GM04503 (cell line): ENCODE data around the gene TMEM30A.

Experiments
- DNase-seq: peaks from one replicate; pipeline ENCODE4 v3.0.0-alpha.2; 2012; ENCODE audit warnings: low read depth

TMEM30A gene

GRCh38 chr6:75291744-75292143, 7.2 kb upstream of the TMEM30A start:
- no peak for DNase-seq

DNA sequence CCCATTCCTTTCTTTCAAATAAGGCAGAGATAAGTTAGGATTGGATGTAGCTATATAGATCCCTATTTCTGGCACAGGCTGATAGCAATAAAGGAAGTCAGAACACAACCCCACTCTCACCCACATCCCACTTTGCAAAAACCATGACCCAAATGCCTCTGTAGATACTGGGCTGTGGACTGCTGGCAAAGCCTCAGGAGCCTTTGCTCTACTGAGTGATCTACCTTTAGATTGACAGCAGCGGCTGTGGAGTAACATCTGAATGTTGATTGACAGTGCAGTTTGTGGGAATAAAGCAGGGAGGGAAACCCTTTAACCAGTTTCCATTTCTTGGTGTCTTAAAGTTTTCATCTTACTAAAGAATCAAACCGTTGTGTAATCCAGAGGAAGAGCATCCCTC, 6.7 kb upstream of the TMEM30A start:
- no peak for DNase-seq

- DNase-seq, result no peak
These were observed 5.7 kb upstream of the TMEM30A start for GRCh38 chr6:75290136-75290945.

GRCh38 chr6:75288023-75288422, 3.4 kb upstream of the TMEM30A start:
- DNase-seq, result no peak

- DNase-seq, result no peak
These were observed 2.8 kb upstream of the TMEM30A start for GRCh38 chr6:75287424-75287823.

DNA sequence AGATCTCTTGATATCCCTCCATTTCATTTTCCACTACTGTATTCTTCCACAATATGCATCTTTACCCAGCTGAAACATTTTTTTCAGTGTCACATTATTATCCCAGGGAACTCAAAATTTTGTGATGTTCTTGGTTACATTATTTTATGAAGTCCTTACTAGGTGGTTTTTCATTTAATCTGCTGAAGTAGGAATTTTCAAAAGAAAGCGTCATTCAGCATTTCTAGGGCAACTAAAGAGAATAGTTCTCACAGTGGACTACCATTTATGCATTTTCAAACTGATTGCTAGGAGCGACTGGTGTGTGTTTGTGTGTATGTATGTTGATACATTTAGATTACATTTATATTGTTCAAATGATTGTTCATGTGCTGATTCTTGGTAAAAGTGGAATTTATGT, 2.4 kb upstream of the TMEM30A start:
- DNase-seq, result no peak

DNA sequence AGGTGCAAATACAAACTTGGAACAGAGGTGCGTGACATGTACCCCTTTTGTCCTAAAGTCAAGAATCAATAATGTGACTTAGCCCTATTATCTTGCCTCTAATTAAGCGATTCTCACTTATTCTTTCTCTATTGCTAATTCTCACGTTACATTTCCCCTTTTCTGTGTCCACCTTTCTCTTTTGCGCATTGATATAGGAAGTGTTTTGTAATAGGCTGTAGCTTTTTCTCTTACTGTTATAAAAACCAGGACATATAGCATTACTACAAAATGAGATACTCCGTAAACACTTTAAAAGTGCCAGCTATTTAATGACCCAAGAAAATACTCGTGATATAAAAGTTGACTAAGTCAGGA, 669 bp upstream of the TMEM30A start:
- DNase-seq, result no peak

DNA sequence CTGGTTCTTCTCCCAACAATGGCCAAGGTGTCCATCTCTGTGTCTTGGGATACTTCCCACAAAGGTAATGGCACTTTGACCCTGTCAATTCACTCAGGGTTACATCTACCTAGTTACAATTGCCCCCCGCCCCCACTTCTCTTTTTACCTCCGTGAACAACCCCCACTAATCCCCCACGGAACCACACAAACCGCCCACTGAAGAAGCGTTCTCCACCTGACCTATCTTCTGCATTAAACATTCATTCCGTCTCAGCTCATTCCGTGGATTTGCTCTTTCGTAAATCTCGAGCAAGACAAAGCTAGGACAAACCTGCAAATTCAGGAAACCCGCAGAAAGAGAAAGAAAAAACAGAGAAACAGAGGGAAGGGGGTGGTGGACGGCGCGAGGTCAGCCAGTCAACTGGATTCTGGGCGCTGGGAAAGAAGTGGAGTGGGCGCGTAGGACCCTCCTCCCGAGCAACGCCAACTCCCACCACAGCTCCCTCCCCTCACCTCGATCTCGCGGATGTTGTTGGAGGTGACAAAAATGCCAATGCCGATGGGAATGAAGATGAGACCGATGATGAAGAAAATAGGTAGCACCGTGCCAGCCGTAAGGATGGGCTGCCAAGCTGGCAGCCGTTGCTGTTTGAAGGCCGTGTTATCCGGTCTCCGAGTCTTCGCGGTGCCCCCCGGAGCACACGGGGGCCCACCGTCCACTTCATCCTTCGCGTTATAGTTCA, 523 bp downstream of the TMEM30A start:
- DNase-seq, result no peak

DNA sequence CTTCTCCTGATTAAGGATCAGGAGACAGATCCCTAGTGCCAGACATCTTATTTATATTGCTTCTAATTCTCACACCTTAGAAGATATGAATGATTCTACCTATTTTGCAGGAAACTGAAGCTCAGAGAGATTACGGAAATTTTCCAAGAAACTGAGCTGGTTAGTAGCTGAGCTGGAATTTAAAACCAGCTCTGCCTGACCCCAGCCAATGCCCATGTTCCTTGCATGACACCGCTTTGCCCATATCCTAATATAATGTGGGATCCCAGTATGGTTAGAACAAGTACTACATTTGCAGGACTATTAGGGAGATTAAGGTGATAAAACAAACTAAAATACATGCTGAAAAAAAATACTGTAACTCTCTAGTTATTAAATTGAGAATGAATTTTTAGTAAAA, 1.9 kb downstream of the TMEM30A start:
- DNase-seq, result no peak

- no peak for DNase-seq
These were observed 2.9 kb downstream of the TMEM30A start for GRCh38 chr6:75281653-75282052.

GRCh38 chr6:75280131-75280855, 4.3 kb downstream of the TMEM30A start:
- no peak for DNase-seq

DNA sequence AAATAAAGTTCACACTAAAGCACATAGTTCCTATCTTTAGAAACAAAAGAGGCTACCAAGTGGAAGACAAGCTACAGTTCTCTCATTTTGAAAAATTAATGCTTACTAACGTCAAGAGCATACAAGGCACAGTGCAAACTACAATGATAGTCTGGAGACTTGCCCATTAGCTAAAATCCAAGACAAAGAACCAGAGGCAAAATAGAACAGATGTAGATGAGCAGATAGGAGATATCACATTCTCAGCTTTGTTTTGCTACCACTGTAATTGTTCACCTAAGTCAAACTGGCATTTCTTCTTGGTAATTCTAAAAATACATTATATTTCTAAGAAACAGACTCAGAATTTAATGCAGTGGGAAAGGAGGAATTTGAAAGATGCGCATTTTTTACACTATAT, 5.2 kb downstream of the TMEM30A start:
- DNase-seq, result no peak

- DNase-seq, result no peak
These were observed 6.0 kb downstream of the TMEM30A start for GRCh38 chr6:75278474-75279077.

DNA sequence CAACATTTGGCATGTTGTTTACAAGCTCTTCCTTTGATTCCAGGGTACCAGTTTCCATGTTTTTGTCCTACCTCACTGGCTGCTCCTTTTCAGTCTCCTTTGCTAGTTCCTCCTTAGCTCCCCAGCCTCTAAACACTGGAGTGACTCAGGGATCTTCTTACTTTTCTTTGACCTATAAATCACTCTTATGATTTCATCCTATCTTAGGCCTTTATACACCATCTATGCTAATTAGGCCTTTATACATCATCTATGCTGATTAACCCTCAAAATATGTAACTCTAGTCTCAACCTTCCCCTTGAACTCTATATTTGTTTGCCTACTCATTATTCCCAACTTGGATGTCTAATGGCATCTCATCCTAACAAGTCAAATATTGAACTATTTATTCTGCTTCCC, 9.5 kb downstream of the TMEM30A start:
- DNase-seq, result peak; percentile 84

DNA sequence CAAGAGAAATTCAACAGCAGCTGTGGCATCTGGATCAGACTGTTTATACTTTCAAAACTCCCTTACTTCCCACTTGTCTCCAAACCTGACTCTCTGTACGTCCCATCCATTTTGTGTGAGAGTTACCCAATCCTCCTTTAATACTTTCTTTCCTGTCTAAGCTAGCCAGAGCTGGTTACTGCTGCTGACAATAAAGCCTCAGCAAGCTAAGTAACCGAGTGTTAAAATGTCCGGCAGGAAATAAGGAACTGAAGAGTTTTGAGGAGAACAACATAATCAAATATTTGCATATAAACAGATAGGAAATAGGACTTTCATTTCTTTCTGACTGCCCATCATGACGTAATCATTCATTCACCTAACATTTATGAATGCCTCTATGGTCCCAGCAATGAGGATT, 11.6 kb downstream of the TMEM30A start:
- DNase-seq, result no peak

- DNase-seq, result no peak
These were observed 12.3 kb downstream of the TMEM30A start for GRCh38 chr6:75272145-75272840.

DNA sequence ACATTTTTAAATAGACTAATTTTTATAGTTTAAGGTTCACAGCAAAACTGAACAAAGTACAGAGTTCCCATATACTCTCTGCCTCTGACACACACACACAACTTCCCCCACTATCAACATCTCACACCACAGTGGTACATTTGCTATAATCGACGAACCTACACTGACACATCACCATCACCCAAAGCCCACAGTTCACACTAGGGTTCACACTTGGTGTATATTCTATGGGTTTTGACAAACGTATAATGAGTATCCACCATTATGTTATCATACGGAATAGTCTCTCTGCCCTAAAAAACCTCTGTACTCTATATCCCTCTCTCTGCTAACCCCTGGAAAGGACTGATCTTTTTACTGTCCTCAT, 15.6 kb downstream of the TMEM30A start:
- DNase-seq, result no peak

DNA sequence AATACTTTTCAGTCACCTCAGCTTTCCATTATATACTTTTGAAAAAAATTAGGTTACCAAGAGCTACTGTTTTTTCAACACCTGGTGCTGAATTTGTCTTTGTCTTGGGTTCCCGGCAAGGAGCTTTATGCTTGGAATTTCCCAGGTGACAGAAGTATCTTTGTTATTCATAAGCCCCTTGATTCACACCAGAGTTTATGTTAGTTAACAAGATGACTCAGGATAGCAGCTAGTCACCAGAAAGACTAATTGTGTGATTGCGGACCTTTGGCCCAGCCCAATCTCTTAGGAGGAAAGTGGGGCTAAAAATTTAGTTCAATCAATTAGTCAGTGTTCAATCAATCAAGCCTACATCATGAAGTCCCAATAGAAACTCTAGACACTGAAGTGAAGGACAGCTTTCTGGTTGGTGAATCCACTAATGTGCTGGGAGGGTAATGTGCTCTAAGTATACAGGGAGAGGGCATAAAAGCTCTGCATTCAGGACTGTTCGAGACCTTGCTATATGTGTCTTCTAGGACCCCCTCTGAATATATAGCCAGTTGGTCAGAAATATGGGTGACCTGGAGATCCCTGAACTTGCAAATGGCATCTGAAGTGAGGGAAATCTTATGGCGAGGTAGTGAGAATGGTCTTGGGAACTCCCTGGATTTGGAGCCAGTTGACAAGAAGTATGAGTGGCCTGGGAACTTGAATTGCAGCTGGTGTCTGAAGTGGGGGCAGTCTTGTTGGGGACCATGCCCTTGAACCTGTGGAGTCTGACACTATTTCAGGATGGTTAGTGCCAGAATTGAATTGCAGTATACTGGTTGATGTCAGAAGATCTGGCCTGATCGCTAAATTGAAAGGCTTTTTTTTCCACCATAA, 16.2 kb downstream of the TMEM30A start:
- DNase-seq, result no peak

- DNase-seq, result no peak
These were observed 17.1 kb downstream of the TMEM30A start for GRCh38 chr6:75267461-75267860.

- no peak for DNase-seq
These were observed 17.8 kb downstream of the TMEM30A start for GRCh38 chr6:75266716-75267291.

DNA sequence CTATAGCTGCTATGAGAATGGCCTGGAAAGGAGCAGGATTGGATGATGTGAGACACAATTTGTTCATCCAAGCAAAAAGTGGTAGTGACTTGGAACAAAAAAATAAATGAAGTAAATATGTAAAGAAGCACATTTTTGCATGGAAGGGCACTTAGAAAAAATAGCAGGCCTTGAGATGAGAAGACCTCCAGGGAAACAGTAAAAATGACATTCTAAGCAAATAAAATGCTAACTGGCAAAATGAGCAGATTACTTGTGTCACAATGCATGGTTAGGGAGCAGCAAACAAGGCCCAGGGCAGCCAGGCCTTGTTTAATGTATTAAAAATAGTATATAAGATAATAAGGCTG, 21.2 kb downstream of the TMEM30A start:
- DNase-seq, result no peak
